NCI-H1930 (cell line): ENCODE data around the gene LRRC8B.
"Not testable (repeated sequence)": the region's sequence is repeated elsewhere in the genome, so short reads cannot be mapped to it uniquely, and the experiment has no call there.

Source experiments
- DNase-seq, 2 experiments: peaks; one replicate each; lab custom pipeline; 2025; lab: John Stamatoyannopoulos, UW

The LRRC8B gene

GRCh38 chr1:89608319-89608983, 83.8 kb downstream of the LRRC8B start:
- no peak for DNase-seq

- DNase-seq = no peak
Observed at GRCh38 chr1:89608984-89609725, 84.5 kb downstream of the LRRC8B start.

DNA sequence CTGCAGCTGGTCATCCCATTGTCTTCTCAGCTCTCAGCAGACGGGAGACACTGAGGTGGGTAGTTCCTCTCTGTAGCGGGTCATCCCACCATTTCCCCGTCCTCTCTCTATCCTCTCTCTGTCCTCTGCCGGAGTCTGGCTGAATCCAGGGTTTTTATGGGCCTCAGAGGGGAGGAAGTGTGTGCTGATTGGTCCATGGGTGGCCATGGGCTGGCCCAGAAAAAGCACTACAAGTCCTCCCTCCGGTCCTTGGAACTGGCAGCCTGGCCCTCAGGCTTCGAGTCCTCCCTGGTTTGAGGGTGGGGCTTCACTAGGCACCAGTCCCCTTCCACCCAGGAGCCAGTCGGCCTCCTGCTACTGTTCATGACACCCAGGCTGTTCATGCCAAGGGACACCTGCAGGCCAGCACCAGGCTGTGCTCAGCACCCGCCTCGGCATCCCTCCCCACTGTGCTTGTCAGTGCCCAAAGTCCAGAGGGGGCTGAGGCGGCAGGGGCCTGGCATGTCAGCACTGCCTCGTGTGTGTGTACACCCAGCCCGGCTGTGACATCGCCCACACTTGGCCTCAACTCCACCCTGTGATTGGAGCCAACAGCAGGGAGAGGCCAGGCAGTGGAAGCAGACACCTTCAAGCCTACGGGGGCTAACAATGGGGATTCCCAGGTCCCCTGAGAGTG, 85.3 kb downstream of the LRRC8B start:
- no peak for DNase-seq

DNA sequence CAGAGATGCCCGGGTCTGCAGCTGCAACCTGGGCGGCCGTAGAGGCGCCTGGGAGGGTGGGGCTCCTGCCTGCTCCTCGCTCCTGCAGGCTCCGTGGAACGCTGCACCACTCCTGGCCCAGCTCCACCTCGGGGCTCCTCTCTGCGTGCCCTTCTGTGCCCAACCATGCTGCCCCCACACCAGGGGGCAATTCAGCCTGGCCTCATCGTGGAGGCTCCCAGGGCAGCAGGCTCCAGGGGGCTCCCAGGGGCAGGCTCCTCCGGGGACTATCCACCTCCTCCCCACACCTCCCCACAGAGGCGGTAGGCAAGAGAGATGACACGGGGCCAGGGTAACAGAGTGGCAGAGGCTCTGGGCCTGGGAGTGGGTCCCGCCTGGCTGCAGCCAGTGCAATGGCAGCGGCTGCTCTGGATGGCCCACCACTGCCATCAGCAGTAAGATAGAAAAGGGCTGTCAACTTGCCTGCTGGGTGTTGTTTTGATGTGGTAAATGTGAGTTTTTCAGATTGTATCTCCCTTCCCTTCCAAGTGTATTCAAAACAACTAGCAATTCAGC, 85.9 kb downstream of the LRRC8B start:
- DNase-seq = no peak

- no peak for DNase-seq
Observed at GRCh38 chr1:89611721-89612120, 87.1 kb downstream of the LRRC8B start.

DNA sequence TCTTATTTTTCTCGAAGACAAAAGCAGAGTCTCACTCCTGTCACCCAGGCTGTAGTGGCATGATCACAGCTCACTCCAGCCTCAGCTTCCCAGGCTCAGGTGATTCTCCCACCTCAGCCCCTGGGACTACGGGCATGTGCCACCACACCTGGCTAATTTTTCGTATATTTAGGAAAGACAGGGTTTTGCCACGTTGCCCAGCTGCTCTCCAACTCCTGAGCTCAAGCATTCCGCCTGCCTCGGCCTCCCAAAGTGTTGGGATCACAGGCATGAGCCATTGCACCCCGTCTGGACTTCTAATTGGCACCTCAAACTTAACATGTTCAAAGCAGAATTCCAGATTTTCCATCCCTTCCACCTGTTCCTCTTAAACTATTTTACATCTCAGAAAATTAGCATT, 89.3 kb downstream of the LRRC8B start:
- no peak for DNase-seq

DNA sequence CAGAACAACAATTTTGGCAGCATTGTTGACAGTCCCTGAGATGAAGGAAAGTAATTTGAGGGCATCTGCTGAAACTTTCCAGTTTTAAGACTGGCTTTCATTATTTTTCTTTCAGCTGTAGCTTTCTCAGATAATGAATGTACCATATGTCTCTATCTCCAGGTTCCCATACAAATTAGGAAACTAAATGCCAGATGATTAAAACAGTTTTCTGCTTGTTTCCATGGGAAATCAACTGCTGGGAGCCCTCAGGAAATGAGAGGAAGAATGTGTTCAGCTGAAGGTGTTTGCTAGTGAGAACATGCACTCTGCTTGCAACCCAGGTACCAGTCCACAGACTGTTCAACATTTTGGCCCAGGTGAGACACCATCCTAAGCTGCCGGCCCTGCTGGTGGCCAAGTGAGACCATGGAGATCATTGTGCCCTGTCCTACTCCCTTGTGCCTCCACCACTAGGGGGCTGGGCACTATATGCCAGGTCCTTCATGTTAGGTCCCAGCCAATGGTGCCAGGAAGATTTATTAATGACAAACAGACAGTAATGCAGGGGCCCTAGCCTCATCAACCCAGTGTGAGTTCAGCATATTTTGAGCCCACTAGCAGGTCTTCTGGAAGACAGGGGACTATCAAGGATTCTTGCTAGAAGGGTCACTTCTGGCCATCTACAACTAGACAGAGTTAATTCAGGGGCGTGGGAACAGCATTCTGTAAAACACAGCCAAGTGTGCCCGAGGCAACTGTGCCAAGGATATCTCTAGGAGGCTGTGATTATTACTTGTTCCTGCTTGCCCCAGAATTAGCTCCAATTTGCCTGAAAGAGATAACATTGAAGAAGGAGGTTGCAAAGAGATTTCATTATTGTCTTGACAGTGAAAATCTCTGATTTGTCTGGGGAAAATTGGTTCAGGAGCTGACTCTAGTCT, 91.3 kb downstream of the LRRC8B start:
- no peak for DNase-seq

DNA sequence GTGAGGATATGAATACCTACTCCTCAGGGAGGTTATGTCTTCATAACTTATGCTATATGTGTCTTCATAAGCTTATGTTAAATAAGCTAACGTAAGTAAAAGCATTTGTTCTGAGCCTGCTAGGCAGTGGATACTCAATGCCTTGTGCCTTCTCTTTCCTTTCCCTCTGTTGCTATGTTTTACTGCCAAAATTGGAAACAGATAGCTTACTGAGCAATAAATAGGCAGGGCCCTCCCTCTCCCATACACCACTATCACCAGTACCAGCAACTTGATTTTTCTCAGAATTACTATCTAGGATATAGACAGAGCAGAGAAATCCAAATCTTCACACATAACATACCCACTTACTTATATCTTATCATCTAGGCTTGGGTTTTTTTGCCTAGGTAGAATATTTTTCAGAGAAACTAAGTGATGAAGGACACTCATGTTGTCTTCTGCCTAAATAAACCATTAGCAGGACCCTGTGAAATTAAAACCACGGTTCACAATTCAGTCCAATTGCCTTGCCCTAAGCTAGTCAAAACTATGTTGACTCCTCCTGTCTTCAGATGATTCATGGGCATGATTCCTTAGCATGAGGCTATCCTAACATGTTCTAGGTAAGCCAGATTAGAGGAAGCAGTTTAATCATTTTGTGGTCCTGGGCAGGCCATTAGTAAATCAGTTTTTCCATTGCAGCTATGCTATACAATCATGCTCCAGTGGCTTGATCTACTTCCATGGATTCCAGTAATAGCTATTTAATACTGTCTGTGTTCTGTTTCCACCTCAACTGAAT, 92.4 kb downstream of the LRRC8B start:
- no peak for DNase-seq

- DNase-seq = no peak
Observed at GRCh38 chr1:89620664-89621063, 96.0 kb downstream of the LRRC8B start.

DNA sequence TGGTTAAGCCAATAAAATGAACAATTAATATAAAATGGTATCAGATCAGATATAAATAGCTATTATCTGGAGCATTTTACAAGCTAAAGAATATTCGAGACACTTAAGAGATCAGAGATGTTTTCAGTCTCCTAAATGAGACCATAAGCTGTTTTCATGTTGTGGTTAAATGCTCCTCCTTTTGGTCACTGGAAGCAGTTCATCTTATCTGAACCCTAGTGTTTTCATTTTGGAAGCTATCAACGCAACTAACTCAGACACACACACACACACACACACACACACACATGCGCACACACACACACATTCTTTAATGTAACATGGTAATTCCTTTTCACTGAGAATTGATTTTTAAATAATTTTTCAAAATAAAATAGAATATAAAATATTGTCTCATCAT, 98.3 kb downstream of the LRRC8B start:
- no peak for DNase-seq

DNA sequence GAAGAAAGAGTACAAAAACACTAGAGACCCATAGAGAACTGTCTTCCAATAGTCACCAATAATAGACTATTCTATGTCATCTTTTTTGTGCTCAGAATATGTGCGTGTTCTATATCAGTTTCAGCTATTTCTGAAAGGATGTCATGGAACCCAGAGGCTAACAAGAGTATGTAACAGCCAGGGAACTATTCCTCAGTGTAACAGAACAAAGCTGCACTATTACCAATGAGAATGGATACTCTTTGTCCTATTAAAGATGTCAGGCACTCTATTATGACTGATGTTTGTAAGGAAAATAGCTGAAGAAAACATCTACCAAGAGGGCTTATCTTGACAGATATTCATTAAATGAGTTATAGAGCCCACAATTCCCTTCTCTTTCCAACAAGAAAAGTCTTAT, 99.7 kb downstream of the LRRC8B start:
- no peak for DNase-seq

GRCh38 chr1:89624715-89625323, 100.2 kb downstream of the LRRC8B start:
- no peak for DNase-seq

- DNase-seq = no peak
Observed at GRCh38 chr1:89627596-89627962, 103.0 kb downstream of the LRRC8B start.

DNA sequence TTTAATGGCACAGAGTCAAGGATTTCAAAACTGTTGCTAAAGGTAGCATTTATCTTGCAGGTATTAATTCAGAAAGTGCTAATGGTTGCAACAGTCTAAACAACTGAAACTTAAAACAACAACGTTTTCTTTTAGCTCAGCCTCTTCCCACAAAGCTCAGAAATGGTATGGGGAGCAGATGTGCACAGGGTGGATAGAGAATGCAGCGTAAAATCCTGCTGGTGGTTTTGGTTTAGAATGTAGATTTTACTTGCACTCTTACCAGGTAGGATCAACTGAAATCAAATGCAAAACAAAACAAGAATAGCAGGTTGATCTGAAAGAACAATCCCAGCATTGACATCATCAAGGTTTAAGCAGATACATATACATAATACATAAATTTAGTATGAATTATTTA, 104.5 kb downstream of the LRRC8B start:
- no peak for DNase-seq

GRCh38 chr1:89629600-89629999, 105.0 kb downstream of the LRRC8B start:
- DNase-seq = not testable (repeated sequence)

DNA sequence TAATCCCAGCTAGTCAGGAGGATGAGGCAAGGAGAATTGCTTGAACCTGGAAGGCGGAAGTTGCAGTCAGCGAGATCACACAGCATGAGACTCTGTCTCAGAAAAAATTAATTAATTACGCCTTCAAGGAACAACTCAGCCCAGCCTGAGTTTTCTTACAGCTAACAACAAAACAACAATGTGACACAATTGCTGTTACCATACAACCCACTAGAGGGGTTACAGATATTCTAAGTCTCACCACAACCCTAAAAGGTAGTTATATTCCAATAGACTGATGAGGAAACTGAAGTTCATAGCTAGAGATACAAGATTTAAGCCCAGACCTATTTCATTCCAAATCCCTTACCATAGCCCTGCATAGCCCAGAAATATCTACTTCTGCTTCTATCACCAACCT, 105.4 kb downstream of the LRRC8B start:
- no peak for DNase-seq

- no peak for DNase-seq
Observed at GRCh38 chr1:89631816-89632656, 107.4 kb downstream of the LRRC8B start.

- peak; percentile 53 to 64 for DNase-seq
Observed at GRCh38 chr1:89632657-89633247, 108.1 kb downstream of the LRRC8B start, which contains the start of gene LRRC8C. Gene LRRC8C, plus strand, starts transcription at chr1:89633120. Its CDS starts 53,354 bp downstream, at chr1:89686474.

DNA sequence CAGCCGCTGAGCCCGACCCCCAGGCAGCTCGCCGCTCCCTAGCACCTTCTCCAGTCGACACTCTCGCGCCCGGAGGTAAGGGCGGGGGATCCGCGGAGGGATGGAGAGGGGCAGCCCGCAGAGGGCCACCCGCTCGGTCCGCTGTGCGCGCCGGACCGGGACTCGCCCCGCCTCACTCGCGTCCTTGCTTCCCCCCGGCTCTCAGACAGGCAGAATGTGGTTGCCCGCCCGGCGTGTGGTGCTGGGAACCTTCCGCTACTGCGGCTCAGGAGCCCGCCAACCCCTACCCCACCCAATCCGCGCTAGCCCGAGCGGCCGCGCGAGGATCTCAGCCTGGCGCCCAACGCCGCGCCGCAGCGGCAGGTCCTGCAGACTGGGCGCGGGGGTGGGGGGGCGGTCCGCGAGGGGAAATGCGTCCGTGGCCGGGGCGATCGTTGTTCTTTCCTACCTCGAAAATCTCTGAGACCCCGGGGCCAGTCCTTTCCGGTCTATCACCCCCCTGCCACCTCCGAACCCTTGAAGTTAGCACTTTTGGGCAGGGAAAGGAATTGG, 108.7 kb downstream of the LRRC8B start:
- peak in 1 of 2 experiments; percentile 35 for DNase-seq
